ENCODE data around the gene CCNB2.

GRCh38 chr15:59172289-59172901, 67.4 kb downstream of the CCNB2 start:
- no peak for TF ChIP-seq ZNF529 (tag by site-specific recombination; IDR thresholded peaks at IDR 0.05; ENCODE audit: insufficient replicate concordance)
- no peak for TF ChIP-seq REST (tag by site-specific recombination; IDR thresholded peaks at IDR 0.05)
